WI38 (cell line): ENCODE data around the gene SAMD14.

Experiments
- H3K4me3 ChIP-seq: 2 replicates; pipeline ENCODE4 v1.5.1; 2011; ENCODE audit warnings: low read depth, mild to moderate bottlenecking, control low read depth, low read length
- TF ChIP-seq, protein P1 (sequence below): IDR thresholded peaks from 2 replicates; pipeline ENCODE4 v1.5.1; 2012; ENCODE audit warnings: low read depth, mild to moderate bottlenecking, control low read depth, low read length

The SAMD14 gene

DNA sequence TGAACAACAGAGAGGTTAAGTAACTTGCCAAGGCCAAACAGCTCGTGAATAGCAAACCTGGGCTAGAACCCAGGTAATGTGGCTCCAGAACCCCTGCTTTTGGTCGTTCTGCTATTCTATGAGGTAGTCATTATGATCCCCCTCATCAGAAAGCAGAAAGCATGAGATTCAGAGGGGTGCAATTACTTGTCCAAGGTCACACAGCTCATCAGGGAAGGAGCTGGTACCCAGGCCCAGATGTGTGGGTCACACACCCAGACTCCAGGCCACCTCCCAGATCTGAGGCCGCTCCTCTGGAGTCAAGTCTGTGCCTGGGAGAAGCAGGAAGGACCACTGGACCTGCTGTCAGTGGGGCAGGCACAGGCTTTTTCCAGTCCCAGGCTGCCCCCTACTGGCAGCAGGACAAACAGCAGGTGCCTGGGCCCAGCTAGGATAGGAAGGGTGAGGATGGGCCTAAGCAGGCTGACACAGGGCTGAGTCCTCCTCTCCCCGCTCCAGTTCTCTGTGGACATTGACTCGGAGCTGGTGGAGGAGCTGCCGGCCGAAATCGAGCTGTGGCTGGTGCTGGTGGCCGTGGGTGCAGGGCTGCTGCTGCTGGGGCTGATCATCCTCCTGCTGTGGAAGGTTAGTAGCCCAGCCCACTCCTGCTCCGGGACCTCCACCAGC is 42.6 kb downstream of the SAMD14 start:
- no peak overlapping the region for H3K4me3 ChIP-seq

DNA sequence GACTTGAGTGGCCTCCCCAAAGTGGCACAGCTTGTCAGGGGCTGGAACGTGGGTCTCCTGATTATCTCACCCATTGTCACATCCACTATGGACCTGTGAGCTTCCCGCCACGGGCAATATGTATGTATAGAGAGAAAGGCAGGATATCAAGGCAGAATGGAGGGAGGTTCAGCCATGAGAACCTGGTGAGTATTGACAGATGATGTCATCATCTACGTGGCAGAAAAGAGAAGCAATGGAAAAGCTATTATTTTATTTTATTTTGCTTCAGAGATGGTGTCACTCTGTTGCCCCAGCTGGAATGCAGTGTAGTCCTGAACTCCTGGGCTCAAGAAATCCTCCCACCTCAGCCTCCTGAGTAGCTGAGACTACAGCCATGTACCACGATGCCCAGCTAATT is 48.2 kb downstream of the SAMD14 start:
- TF ChIP-seq, protein P1, sequence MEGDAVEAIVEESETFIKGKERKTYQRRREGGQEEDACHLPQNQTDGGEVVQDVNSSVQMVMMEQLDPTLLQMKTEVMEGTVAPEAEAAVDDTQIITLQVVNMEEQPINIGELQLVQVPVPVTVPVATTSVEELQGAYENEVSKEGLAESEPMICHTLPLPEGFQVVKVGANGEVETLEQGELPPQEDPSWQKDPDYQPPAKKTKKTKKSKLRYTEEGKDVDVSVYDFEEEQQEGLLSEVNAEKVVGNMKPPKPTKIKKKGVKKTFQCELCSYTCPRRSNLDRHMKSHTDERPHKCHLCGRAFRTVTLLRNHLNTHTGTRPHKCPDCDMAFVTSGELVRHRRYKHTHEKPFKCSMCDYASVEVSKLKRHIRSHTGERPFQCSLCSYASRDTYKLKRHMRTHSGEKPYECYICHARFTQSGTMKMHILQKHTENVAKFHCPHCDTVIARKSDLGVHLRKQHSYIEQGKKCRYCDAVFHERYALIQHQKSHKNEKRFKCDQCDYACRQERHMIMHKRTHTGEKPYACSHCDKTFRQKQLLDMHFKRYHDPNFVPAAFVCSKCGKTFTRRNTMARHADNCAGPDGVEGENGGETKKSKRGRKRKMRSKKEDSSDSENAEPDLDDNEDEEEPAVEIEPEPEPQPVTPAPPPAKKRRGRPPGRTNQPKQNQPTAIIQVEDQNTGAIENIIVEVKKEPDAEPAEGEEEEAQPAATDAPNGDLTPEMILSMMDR, result no peak
- H3K4me3 ChIP-seq, result no peak overlapping the region

More for the DNA sequence above, 42.6 kb downstream of the SAMD14 start:
- TF ChIP-seq, protein P1, result peak; percentile 95

DNA sequence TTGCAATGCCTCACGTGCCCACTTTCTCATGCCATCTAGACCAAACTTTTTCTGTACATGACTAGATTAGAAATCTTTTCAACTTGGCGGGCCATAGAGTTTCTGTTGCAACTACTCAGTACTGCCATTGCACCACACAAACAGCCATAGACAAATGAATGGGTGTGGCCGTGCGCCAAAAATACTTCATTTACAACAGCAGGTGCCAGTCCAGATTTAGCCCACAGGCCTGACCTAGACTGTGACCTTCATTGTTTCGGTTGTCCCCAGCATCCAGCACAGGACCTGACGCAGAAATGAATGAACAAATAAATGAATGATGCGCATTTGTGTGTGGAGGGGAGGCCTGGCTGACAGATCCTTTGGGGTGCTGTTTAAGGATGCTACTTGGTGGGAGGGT is 49.1 kb downstream of the SAMD14 start:
- TF ChIP-seq, protein P1, result no peak
- no peak overlapping the region for H3K4me3 ChIP-seq

DNA sequence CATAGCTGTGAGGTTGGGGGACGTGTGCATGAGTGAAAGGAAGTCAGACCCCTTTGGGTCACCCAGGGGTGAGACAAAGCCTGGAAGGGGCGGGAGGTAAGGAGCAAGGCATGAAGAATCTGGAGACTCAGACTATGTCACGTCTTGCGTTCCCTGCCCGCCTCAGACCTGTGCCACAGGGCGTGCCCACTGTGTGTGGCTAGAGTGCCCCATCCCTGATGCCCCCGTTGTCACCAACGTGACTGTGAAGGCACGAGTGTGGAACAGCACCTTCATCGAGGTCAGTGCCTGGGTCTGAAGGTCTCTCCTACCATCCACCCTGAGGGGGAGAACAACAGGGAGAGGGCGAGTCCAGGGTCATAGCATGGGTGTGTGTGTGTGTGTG is 49.9 kb downstream of the SAMD14 start:
- TF ChIP-seq, protein P1, result no peak
- H3K4me3 ChIP-seq, result no peak overlapping the region

DNA sequence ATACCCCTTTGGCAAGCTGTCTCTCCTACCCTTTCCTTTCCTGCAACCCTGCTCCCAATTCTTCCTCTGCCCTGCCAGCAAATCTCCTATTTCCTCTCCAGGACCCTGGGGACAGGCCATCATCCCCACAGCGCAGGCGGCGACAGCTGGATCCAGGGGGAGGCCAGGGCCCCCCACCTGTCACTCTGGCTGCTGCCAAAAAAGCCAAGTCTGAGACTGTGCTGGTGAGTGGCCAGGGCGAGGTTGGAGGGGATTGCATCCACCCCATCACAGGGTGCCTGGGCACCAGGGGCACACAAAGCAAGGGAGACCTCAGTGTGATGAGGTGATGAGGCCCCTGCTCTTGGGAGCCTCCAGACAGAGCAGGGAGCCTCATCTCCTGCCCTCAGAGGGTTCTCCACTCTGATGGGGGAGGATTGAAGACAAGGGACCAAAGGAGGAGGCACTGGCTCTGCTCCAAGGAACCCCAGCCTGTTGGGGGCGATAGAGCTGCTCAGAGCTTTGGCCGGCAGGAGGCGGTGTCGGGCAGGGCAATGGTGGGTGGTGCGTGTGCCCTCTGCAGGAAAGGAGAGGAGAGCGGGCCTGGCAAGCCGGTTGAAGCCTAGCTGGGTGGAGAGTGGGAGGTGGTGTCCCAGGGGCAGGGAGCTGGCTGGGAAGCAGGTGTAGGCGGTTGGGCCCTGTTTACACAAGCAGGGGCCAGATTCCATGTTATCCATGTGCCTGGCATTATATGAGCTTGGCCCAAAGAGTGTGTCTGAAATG is 50.4 kb downstream of the SAMD14 start:
- TF ChIP-seq, protein P1, result 0 out of 2 replicates have a peak, but pooled peaks have one; percentile 14
- H3K4me3 ChIP-seq, result no peak overlapping the region

DNA sequence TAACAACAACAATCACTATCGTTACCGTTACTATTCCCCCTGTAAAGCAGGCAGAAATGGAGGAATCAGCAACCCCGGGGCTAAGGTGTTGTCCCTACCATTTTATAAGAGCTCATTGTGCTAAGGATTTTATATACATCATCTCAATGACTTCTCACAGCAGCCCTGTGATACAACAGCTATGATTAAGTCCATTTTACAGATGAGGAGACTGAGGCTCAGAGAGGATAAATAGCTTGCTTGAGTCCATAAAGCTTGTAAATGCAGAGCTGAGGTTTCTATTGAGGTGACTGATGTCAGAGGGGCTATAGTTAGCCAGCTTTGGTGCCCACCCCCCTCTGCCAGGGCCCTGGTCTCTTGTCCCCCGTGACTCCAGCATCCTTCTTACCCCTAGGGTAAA is 51.5 kb downstream of the SAMD14 start:
- TF ChIP-seq, protein P1, result no peak
- no peak overlapping the region for H3K4me3 ChIP-seq

DNA sequence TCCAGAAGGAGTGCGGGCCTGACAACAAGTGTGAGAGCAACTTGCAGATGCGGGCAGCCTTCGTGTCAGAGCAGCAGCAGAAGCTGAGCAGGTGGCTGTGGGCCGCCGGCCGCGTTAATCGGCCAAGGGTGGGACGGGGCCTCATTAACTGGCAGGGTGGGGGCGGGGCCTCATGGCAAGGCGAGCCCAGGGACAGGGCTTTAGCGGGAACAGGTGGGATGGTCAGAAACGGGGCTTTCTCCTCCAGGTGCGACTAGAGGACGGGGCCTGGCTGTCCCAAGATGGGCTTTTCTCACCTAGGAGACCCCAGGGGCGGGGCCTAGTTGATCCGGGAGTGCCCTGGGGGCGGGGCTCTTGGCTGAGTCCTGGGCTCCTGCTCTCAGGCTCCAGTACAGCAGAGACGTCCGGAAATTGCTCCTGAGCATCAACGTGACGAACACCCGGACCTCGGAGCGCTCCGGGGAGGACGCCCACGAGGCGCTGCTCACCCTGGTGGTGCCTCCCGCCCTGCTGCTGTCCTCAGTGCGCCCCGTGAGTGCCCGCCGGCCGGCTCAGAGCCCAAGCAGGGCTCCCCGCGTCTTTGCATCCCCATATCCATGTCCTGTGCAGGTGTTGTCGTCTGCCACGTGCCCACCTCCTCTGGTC is 53.2 kb downstream of the SAMD14 start:
- no peak overlapping the region for H3K4me3 ChIP-seq
- TF ChIP-seq, protein P1, result no peak
